ENCODE results near the gene NLGN3.

NLGN3 gene

DNA sequence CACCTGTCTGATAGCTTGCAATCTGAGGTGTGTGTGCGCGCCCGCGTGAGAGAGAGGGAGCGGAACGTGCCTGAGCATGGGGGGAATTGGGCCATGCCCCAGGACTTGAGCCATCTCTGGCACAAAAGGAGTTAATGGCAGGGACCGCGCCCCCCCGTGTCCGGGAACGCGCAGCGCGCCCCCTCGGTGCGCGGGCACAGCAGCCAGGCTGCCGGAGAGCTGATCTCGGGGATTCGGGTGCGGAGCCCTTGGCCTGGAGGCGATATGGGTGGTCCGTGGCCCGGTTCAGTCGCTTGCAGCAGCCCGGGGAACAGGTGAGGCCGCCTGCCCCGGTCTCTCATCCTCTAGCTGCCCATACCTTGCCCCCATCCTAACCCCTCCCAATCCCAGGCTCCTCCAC lies at the start of gene NLGN3:
Gene NLGN3 (plus strand): TSS at position 191 of the 400 bp plus-strand sequence. CDS start 2,909 bp downstream, outside the sequence.
- peak; percentile 26 for DNase-seq

DNA sequence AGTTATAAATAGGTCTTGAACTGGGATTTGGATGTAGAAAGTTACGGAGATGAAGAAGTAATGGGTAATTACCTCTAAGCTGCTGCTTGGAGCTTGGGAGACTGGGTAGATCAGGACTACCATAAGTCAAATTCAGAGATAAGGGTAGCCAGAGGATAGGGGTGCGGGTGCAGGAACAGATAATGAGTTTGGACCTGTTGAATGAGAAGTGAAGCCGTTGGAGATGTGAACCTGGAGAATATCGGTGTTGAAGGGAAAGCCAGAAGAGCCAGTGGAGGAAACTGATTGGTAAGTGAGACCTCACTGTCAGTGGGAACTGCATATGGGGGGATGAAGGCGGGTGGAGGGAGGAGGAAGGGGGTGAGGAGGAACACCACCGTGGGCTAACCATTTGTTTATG lies 49.6 kb upstream of the NLGN3 start:
- DNase-seq: peak; percentile 38

DNA sequence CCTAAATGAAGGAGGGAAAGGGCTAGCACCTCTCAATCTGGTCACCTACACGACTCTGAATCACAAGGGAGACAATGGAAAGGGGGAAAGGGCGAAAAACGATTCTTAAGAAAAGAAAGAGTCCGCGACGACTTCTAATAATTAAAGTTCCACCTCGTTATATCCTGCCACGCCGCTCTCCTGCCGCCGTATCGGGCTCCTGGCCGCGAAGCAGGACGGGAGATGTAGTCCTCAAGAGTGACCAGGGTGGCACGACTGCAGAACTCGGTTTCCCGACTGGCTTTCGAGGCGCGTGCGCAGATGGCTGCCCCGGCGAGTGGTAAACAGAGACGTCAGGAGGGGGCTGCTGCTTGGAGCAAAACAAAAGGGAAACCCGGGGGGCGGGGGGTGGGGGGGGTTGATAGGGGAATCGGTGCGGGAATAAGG lies 49.1 kb upstream of the NLGN3 start, which contains the start of gene FOXO4:
Gene FOXO4 (plus strand): TSS at position 297 of the 426 bp plus-strand sequence. CDS start 678 bp downstream, outside the sequence.
- peak; percentile 95 for DNase-seq

DNA sequence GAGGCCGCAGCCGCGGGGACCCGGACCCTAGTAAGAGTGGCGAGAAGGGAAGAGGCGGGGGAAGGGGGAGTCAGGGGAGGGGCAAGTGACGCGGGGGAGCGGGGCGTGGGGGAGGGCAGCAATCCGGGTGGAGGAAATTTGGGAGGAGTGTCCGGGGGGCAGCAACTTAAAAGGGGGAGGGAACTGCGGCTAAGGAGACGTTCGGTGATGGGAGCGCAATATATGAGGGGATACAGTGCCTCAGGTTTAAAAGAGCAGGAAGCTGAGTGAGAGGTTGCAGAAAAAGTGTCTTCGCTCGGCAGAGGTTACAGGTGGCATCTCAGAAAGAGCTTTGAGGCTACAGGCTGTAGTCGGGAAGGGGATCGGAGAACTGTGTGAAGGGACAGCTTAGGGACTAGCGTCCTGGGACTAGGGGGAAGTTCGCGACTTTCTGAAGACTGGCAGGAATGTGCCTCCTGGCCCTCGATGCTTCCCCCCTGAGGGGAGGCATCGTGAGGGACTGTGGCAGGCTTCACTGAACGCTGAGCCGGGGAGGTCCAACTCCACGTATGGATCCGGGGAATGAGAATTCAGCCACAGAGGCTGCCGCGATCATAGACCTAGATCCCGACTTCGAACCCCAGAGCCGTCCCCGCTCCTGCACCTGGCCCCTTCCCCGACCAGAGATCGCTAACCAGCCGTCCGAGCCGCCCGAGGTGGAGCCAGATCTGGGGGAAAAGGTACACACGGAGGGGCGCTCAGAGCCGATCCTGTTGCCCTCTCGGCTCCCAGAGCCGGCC lies 48.5 kb upstream of the NLGN3 start:
- DNase-seq: peak; percentile 80

DNA sequence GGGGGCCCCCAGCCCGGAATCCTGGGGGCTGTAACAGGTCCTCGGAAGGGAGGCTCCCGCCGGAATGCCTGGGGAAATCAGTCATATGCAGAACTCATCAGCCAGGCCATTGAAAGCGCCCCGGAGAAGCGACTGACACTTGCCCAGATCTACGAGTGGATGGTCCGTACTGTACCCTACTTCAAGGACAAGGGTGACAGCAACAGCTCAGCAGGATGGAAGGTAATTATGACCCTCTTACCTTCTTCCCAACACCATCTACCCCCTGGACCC lies 47.9 kb upstream of the NLGN3 start:
- DNase-seq: no peak

- peak; percentile 91 for DNase-seq
Measured at GRCh38 chrX:71098302-71098701, 46.3 kb upstream of the NLGN3 start.

GRCh38 chrX:71098951-71099506 lies 45.6 kb upstream of the NLGN3 start:
- no peak for DNase-seq

GRCh38 chrX:71099736-71100135 lies 44.9 kb upstream of the NLGN3 start:
- no peak for DNase-seq

DNA sequence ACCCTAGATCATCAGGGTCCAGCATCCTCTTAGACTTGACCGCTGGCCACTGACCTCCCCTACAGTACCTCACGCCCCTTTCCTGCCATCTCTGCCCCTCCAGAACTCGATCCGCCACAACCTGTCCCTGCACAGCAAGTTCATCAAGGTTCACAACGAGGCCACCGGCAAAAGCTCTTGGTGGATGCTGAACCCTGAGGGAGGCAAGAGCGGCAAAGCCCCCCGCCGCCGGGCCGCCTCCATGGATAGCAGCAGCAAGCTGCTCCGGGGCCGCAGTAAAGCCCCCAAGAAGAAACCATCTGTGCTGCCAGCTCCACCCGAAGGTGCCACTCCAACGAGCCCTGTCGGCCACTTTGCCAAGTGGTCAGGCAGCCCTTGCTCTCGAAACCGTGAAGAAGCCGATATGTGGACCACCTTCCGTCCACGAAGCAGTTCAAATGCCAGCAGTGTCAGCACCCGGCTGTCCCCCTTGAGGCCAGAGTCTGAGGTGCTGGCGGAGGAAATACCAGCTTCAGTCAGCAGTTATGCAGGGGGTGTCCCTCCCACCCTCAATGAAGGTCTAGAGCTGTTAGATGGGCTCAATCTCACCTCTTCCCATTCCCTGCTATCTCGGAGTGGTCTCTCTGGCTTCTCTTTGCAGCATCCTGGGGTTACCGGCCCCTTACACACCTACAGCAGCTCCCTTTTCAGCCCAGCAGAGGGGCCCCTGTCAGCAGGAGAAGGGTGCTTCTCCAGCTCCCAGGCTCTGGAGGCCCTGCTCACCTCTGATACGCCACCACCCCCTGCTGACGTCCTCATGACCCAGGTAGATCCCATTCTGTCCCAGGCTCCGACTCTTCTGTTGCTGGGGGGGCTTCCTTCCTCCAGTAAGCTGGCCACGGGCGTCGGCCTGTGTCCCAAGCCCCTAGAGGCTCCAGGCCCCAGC lies 43.8 kb upstream of the NLGN3 start:
- peak; percentile 43 for DNase-seq

- DNase-seq: peak; percentile 50
Measured at GRCh38 chrX:71102292-71102691, 42.3 kb upstream of the NLGN3 start.

GRCh38 chrX:71103110-71103983 lies 41.3 kb upstream of the NLGN3 start:
- DNase-seq: peak; percentile 93

DNA sequence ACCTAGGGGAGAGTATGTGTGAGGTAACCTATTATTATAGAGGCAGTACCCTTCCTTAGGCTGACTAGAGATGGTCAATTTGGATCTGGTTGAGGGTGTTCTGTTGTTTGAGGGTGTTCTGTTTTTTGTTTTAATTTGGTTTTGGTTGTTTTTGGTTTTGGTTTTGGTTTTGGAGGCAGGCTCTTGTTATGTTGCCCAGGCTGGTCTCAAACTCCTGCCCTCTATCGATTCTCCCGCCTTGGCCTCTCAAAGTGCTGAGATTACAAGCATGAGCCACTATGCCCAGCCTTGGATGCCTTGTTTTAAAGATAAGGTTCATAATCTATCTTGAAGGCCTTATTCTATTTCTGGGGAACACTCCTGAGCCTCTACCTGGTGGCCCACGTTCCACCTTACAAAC lies 39.0 kb upstream of the NLGN3 start:
- no peak for DNase-seq

DNA sequence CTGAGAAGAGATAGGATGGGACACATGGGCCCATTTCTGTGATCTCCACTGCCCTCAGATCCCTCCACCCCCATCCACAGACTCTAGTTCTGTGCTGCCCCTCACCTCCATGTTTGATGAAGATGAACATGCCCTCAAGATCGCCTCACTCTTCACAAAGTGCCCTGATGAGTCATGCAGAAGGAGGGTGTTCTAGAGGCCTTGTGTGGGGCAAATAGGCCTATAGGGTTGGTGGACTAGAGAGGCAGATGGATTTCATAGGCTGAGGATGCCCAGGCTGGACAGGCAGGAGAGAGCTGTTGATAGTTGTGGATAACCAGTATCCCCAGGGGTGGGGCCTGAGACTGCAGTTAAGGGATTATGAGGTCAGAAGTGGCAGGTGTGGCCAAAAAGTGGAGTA lies 38.2 kb upstream of the NLGN3 start, which contains the start of gene CXorf65:
Gene CXorf65 (minus strand): TSS at position 314 of the 400 bp plus-strand sequence. CDS start 184 bp downstream, at position 130.
- peak; percentile 72 for DNase-seq

DNA sequence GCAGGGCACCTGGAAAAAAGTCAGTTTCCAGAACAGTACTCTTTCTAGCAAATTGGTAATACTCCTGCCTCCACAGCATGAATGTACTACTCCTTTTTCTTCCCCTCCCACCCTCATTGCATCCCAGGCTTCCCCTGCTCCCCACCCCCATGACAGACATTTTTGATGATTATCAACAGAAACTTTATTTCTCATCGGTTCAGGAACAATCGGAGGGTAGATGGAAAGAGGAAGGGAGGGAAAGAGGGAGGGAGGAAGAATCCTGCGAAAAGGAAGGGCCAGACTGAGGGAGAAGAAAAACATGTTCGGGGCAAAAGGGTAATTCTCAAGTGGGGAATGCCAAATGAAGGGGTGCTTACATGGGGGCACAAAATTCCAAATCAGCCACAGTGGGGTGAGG lies 37.4 kb upstream of the NLGN3 start:
- DNase-seq: no peak

DNA sequence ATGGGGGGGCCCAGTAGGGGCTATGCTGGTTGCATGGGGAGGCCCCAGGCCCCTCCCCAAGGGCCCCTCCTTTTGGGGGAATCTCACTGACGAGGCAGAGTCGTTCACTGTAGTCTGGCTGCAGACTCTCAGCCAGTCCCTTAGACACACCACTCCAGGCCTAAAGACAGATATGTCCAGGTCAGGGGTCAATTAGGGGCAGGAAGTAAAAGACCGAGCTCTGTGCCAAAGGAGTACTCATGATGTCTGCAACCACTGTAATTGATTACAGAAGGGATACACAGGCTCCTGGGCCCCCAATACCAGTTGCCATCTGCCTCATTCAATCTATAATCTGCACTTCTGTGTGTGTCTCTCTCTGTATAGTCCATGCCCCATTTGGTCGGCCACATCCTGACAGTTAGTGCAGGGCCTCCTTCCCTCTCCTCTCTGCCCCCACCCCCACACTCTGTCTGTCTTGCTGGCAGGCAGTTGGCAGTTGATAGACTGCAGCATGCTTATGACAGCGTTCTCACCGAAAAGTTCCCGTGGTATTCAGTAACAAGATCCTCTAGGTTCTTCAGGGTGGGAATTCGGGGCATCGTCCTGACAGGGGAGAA lies 36.8 kb upstream of the NLGN3 start:
- DNase-seq: peak; percentile 90

DNA sequence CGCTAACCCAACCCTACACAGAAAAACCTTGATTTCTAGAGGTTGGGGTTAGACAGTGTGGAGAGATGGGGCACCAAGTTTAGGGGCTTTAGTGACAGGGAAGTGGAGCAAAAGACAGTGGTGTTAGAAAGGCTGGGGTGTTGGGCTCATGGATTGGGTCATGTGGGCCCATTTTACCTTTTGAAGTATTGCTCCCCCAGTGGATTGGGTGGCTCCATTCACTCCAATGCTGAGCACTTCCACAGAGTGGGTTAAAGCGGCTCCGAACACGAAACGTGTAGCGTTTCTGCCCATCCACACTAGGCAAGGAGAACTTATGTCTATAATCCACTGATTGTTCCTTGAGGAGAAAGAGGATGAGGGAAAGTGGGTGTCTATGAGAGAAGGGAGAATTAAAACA lies 35.6 kb upstream of the NLGN3 start:
- peak; percentile 26 for DNase-seq

- peak; percentile 82 for DNase-seq
Measured at GRCh38 chrX:71111141-71111843, 33.3 kb upstream of the NLGN3 start, which contains the start of gene IL2RG. Gene IL2RG, minus strand, starts transcription at chrX:71111577. Its CDS starts 38 bp downstream, at chrX:71111539.

GRCh38 chrX:71111921-71112431 lies 32.7 kb upstream of the NLGN3 start:
- peak; percentile 57 for DNase-seq

DNA sequence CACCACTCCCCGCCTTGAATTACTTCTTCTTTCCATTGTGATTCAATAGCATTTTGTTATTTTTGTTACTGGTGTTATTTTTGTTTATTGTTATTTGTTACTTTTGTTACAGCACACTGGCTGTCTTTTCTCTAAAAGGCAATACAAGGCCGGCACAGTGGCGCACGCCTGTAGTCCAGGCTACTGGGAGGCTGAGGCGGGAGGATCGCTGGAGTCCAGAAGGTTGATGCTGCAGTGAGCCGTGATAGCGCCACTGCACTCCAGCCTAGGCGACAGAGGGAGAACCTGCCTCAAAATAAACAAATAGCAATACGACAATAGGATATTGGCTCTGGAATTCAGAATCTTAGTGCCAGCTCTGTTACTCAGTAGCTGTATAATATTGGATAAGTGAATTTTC lies 27.3 kb upstream of the NLGN3 start:
- DNase-seq: no peak

GRCh38 chrX:71118032-71118984 lies 26.3 kb upstream of the NLGN3 start, which contains the start of gene MED12:
Gene MED12, plus strand, starts transcription at chrX:71118596. Its CDS starts 159 bp downstream, at chrX:71118755.
- peak; percentile 94 for DNase-seq

Data from hematopoietic multipotent progenitor cell treated with erythropoietin and hydrocortisone succinate and interleukin-3 and kit ligand, for 4 days (in vitro differentiated cells).